HepG2 (cell line): ENCODE results near the gene SNX24. TPM values are rescaled to one million over a fixed set of nuclear protein-coding genes. Genes with fewer than 3 reads are reported as not detected.

Experiments used
- AKAP8 ChIP-seq: sonication (generic); formaldehyde crosslinking; IDR thresholded peaks from 2 replicates; pipeline ENCODE4 v1.5.1; 2020; ENCODE audit warnings: mild to moderate bottlenecking, missing genetic modification reagents
- CREM ChIP-seq, 2 experiments: sonication (generic) in 1 of 2; formaldehyde crosslinking in 1 of 2; IDR thresholded peaks; 2 replicates each; pipeline versions ENCODE4 v1.4.0 to v1.6.1; 2016 to 2020; ENCODE audit warnings: antibody characterized with exemption in 1 of 2, mild to moderate bottlenecking in 1 of 2, missing genetic modification reagents in 1 of 2
- FOXO4 ChIP-seq: sonication (generic); formaldehyde crosslinking; conservative IDR thresholded peaks from 2 replicates; pipeline ENCODE4 v1.8.1; 2023; ENCODE audit warnings: missing genetic modification reagents
- GMEB1 ChIP-seq: sonication (generic); formaldehyde crosslinking; IDR thresholded peaks from 2 replicates; pipeline ENCODE4 v1.5.1; 2020; ENCODE audit warnings: missing genetic modification reagents, mild to moderate bottlenecking, borderline replicate concordance
- HOXA5 ChIP-seq: sonication (generic); formaldehyde crosslinking; IDR thresholded peaks from 2 replicates; pipeline ENCODE4 v1.4.0; 2020; ENCODE audit warnings: missing genetic modification reagents
- JDP2 ChIP-seq: sonication (generic); formaldehyde crosslinking; IDR thresholded peaks from 2 replicates; pipeline ENCODE4 v1.8.1; 2022; ENCODE audit warnings: missing genetic modification reagents, borderline replicate concordance
- KLF13 ChIP-seq: sonication (generic); formaldehyde crosslinking; IDR thresholded peaks from 2 replicates; pipeline ENCODE4 v1.4.0; 2020; ENCODE audit warnings: mild to moderate bottlenecking, missing genetic modification reagents
- MAZ ChIP-seq, 2 experiments: sonication (generic) in 1 of 2; formaldehyde crosslinking in 1 of 2; IDR thresholded peaks; 2 replicates each; pipeline versions ENCODE4 v1.5.0 to v1.6.1; 2012 to 2020; ENCODE audit warnings: low read depth in 2 of 2, mild to moderate bottlenecking in 2 of 2, borderline replicate concordance in 1 of 2, improper control_type of control experiment in 1 of 2, low read length in 1 of 2, missing genetic modification reagents in 1 of 2, moderate library complexity in 1 of 2
- MED1 ChIP-seq: sonication (generic); formaldehyde crosslinking; IDR thresholded peaks from 2 replicates; pipeline ENCODE4 v1.4.0; 2020; ENCODE audit warnings: missing genetic modification reagents
- POGZ ChIP-seq: sonication (generic); formaldehyde crosslinking; IDR thresholded peaks from 2 replicates; pipeline ENCODE4 v1.4.0; 2020; ENCODE audit warnings: mild to moderate bottlenecking, missing genetic modification reagents
- SETDB1 ChIP-seq: sonication (generic); formaldehyde crosslinking; IDR thresholded peaks from 2 replicates; pipeline ENCODE4 v1.5.1; 2020; ENCODE audit warnings: missing genetic modification reagents, mild to moderate bottlenecking, borderline replicate concordance
- SIX1 ChIP-seq: sonication (generic); formaldehyde crosslinking; IDR thresholded peaks from 2 replicates; pipeline ENCODE4 v1.4.0; 2020; ENCODE audit warnings: missing genetic modification reagents, borderline replicate concordance
- SRF ChIP-seq: IDR thresholded peaks from 2 replicates; pipeline ENCODE4 v1.6.1; 2011; ENCODE audit warnings: mild to moderate bottlenecking, low read depth, low read length, moderate library complexity
- TAF15 ChIP-seq: fragments of 200-400 bp; formaldehyde crosslinking; IDR thresholded peaks from one replicate; pipeline ENCODE4 v1.6.1; 2018; ENCODE audit warnings: mild to moderate bottlenecking, low read depth, low read length; ENCODE audit not compliant: poor library complexity, severe bottlenecking
- ZBTB25 ChIP-seq: IDR thresholded peaks from 2 replicates; pipeline ENCODE4 v1.6.1; 2018; ENCODE audit warnings: missing genetic modification reagents
- ZIK1 ChIP-seq: sonication (generic); formaldehyde crosslinking; IDR thresholded peaks from 2 replicates; pipeline ENCODE4 v1.5.0; 2020; ENCODE audit warnings: mild to moderate bottlenecking, low read depth, missing genetic modification reagents, borderline replicate concordance
- ZNF10 ChIP-seq: sonication (generic); formaldehyde crosslinking; IDR thresholded peaks from 2 replicates; pipeline ENCODE4 v1.4.0; 2020; ENCODE audit warnings: mild to moderate bottlenecking, low read depth, missing genetic modification reagents, borderline replicate concordance
- ZNF101 ChIP-seq: sonication (generic); formaldehyde crosslinking; IDR thresholded peaks from 2 replicates; pipeline ENCODE4 v1.4.0; 2020; ENCODE audit warnings: mild to moderate bottlenecking, low read depth, missing genetic modification reagents, borderline replicate concordance
- ZNF18 ChIP-seq: sonication (generic); formaldehyde crosslinking; IDR thresholded peaks from 2 replicates; pipeline ENCODE4 v1.8.0; 2022; ENCODE audit warnings: mild to moderate bottlenecking, missing genetic modification reagents; ENCODE audit not compliant: insufficient replicate concordance
- ZNF33B ChIP-seq: sonication (generic); formaldehyde crosslinking; IDR thresholded peaks from 2 replicates; pipeline ENCODE4 v1.5.1; 2020; ENCODE audit warnings: mild to moderate bottlenecking, missing genetic modification reagents
- ZNF557 ChIP-seq: sonication (generic); formaldehyde crosslinking; IDR thresholded peaks from 2 replicates; pipeline ENCODE4 v1.4.0; 2020; ENCODE audit warnings: missing genetic modification reagents
- ZNF674 ChIP-seq: sonication (generic); formaldehyde crosslinking; IDR thresholded peaks from 2 replicates; pipeline ENCODE4 v1.5.0; 2020; ENCODE audit warnings: low read depth, mild to moderate bottlenecking, missing genetic modification reagents
- polyA plus RNA-seq, 8 experiments: library from polyadenylated mRNA; depleted of rRNA in 3 of 8; stranded (reverse) in 7 of 8; unstranded in 1 of 8; fragments of >200 nt; fragmentation: Illumina TruSeq in 4 of 8; extraction: Trizol in 4 of 8; gene quantifications; 2 replicates each; pipeline versions ENCODE4 v1.2.1 to v1.2.3, GENCODE V29; 2011 to 2016; ENCODE audit warnings: low read depth in 4 of 8, missing spikeins in 1 of 8, mixed read lengths in 1 of 8; ENCODE audit not compliant: insufficient read depth in 1 of 8
- total RNA-seq, 5 experiments: library from RNA; depleted of rRNA; stranded (reverse); fragments of >200 nt; fragmentation: Illumina TruSeq; extraction: Trizol; gene quantifications; 2 replicates each; pipeline ENCODE4 v1.2.3, GENCODE V29; 2016; ENCODE audit warnings: low read depth in 1 of 5

SNX24 gene
- total and polyA plus RNA-seq, 2 of the 13 experiments (the other 11 are each of a cell fraction or from before 2014, with no cell fraction given), result 7.2 to 23.7 TPM

GRCh38 chr5:122845229-122846050 is at the start of gene SNX24 (continued):
- TF ChIP-seq FOXO4 (no peak), AKAP8 (no peak), SRF (no peak), ZNF101 (CRISPR knock-in tag) (no peak), ZNF557 (CRISPR knock-in tag) (no peak), KLF13 (CRISPR knock-in tag) (no peak), ZIK1 (0 out of 2 replicates have a peak, but pooled peaks have one; percentile 20), MED1 (CRISPR knock-in tag) (peak; percentile 63; the same call in 1 of the 2 replicates), MAZ (IDR thresholded peaks at IDR 0.05; ENCODE audit: borderline replicate concordance, low read depth, low read length) (peak; percentile 72), MAZ (CRISPR knock-in tag; IDR thresholded peaks at IDR 0.05; ENCODE audit: low read depth) (peak; percentile 67), HOXA5 (CRISPR knock-in tag) (0 out of 2 replicates have a peak, but pooled peaks have one; percentile 36), ZNF10 (CRISPR knock-in tag) (no peak), ZNF674 (CRISPR knock-in tag) (no peak; the same call in 1 of the 2 replicates), JDP2 (CRISPR knock-in tag) (no peak), SIX1 (CRISPR knock-in tag) (no peak), TAF15 (no peak), ZBTB25 (CRISPR knock-in tag) (peak; percentile 72), ZNF33B (CRISPR knock-in tag) (no peak), SETDB1 (no peak), ZNF18 (peak; percentile 81), CREM (IDR thresholded peaks at IDR 0.05) (no peak), CREM (CRISPR knock-in tag; IDR thresholded peaks at IDR 0.05) (no peak), GMEB1 (peak; percentile 43; the same call in 1 of the 2 replicates), POGZ (CRISPR knock-in tag) (peak; percentile 64)
